ENCODE results near the gene RGS7BP.
A peak's percentile ranks its signal among the peaks of the same experiment; 100 is the strongest.

Gene RGS7BP

GRCh38 chr5:64632251-64632650 lies 126.4 kb downstream of the RGS7BP start:
- DNase-seq: peak in 5 of 56 donors; percentile 4 to 24 (median 16)

GRCh38 chr5:64634997-64635686 lies 129.3 kb downstream of the RGS7BP start:
- DNase-seq: peak in 1 of 56 donors; percentile 2

- DNase-seq: no peak
Observed at GRCh38 chr5:64637144-64637543, 131.3 kb downstream of the RGS7BP start.

GRCh38 chr5:64637837-64638443 lies 132.1 kb downstream of the RGS7BP start:
- DNase-seq: no peak

GRCh38 chr5:64644831-64645230 lies 139.0 kb downstream of the RGS7BP start:
- DNase-seq: no peak

GRCh38 chr5:64646169-64646568 lies 140.4 kb downstream of the RGS7BP start:
- DNase-seq: no peak

GRCh38 chr5:64649512-64649911 lies 143.7 kb downstream of the RGS7BP start:
- no peak for DNase-seq

- no peak for DNase-seq
Observed at GRCh38 chr5:64653766-64654560, 148.1 kb downstream of the RGS7BP start.

GRCh38 chr5:64654561-64654938 lies 148.7 kb downstream of the RGS7BP start:
- no peak for DNase-seq

GRCh38 chr5:64655596-64655995 lies 149.8 kb downstream of the RGS7BP start:
- DNase-seq: no peak

- no peak for DNase-seq
Observed at GRCh38 chr5:64659289-64659688, 153.5 kb downstream of the RGS7BP start.

All from amygdala (tissue), 56 donors.